ENCODE results near the gene LHX4. TPM values are rescaled to one million over a fixed set of nuclear protein-coding genes. Genes with fewer than 3 reads are reported as not detected.

LHX4 gene
- total and polyA plus RNA-seq, 2 of the 8 experiments (the other 6 are each of a cell fraction or from before 2014, with no cell fraction given), result 0.85 to 4.9 TPM

DNA sequence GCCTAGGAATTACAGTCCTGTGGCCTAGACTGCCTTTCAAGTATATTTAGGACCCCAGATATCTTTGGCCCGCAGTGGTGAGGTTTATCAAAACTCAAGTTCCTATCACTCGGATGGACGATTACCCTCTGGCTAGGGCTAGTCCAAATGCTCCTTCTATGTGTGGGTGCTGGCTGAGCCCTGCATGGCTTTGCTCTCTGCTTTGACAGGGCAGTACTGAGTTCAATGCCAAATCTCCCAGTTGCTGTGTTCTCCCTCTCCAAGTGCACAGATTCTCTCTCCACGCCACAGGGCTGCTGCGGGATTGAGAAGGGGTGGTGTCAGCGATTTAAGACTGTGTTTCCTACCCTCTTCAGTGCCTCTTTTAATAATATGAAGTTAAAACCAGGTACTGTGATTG lies 97.0 kb downstream of the LHX4 start:
- H3K56ac ChIP-seq (replicated peaks; ENCODE audit: insufficient read length, low read depth, low read length), result no peak overlapping the region
- DNase-seq (ENCODE audit: low read depth in 1 of 2, low spot score in 2 of 2) (no peak), FAIRE-seq (no peak)
- H3K4me1 ChIP-seq (replicated peaks in 1 of 4; ENCODE audit: control insufficient read depth in 3 of 4, insufficient read depth in 4 of 4, low read length in 3 of 4), result no peaks in the 10 kb centered on the region
- H3K4me2 ChIP-seq (ENCODE audit: insufficient read depth in 1 of 2, low read depth in 2 of 2, low read length in 2 of 2), result no peak overlapping the region
- no peak overlapping the region; the same call in 1 of the 2 replicates for H2AK5ac ChIP-seq (ENCODE audit: low read depth, low read length)
- H3K9me3 ChIP-seq (ENCODE audit: insufficient read depth in 2 of 2, low read depth in 1 of 2, low read length in 1 of 2), result peaks cover 0 to 2% of the 10 kb centered on the region in 2 experiments; a peak in 2 of 4 replicates
- H3K27me3 ChIP-seq (replicated peaks in 1 of 4; ENCODE audit: control insufficient read depth in 3 of 4, extremely low read depth in 1 of 4, insufficient read depth in 3 of 4, low read length in 3 of 4), result no peaks in the 10 kb centered on the region
- H3K27ac ChIP-seq (ENCODE audit: low read depth, low read length), result no peak overlapping the region
- H2BK20ac ChIP-seq (ENCODE audit: low read length), result no peak overlapping the region
- no peaks in the 10 kb centered on the region for H3K23me2 ChIP-seq (ENCODE audit: low read depth, low read length)
- H3K36me3 ChIP-seq (ENCODE audit: control insufficient read depth in 2 of 4, insufficient read depth in 4 of 4, low read length in 3 of 4), result no peaks in the 10 kb centered on the region
- CTCF ChIA-PET (ENCODE audit: partially characterized antibody), result no interaction called here
- H3K79me2 ChIP-seq (ENCODE audit: control insufficient read depth in 1 of 2, insufficient read depth in 2 of 2, low read length in 2 of 2), result no peaks in the 10 kb centered on the region
- no peak overlapping the region for H3K9ac ChIP-seq (replicated peaks in 1 of 4; ENCODE audit: extremely low read depth in 1 of 4, low read depth in 3 of 4, low read length in 3 of 4)
- no peaks in the 10 kb centered on the region for H4K20me1 ChIP-seq (replicated peaks in 1 of 2; ENCODE audit: control insufficient read depth in 1 of 2, insufficient read depth in 2 of 2, low read length in 2 of 2)
- no peak overlapping the region for H3K4ac ChIP-seq (replicated peaks; ENCODE audit: insufficient read length, low read depth, low read length)
- H2BK120ac ChIP-seq (replicated peaks; ENCODE audit: low read depth, low read length), result no peak overlapping the region
- H2AFZ ChIP-seq (ENCODE audit: low read length), result no peak overlapping the region
- H3K79me1 ChIP-seq (ENCODE audit: low read depth, low read length), result no peaks in the 10 kb centered on the region
- H2BK15ac ChIP-seq (ENCODE audit: low read length), result no peak overlapping the region
- POLR2A ChIA-PET (ENCODE audit: partially characterized antibody), result no interaction called here
- H4K5ac ChIP-seq (ENCODE audit: insufficient read length, low read depth, low read length), result no peak overlapping the region
- H2BK5ac ChIP-seq (ENCODE audit: low read depth, low read length), result no peak overlapping the region; the same call in 1 of the 2 replicates
- H3K4me3 ChIP-seq (ENCODE audit: extremely low read depth in 1 of 4, insufficient read depth in 2 of 4, low read depth in 3 of 4, low read length in 4 of 4), result no peak overlapping the region
- H4K8ac ChIP-seq (ENCODE audit: extremely low read depth, insufficient read depth, low read length), result no peak overlapping the region; the same call in 1 of the 2 replicates
- no peak overlapping the region for H2BK12ac ChIP-seq (ENCODE audit: low read depth, low read length)
- no peak overlapping the region for H3K18ac ChIP-seq (ENCODE audit: extremely low read depth, low read length)
- H3K14ac ChIP-seq (ENCODE audit: insufficient read length), result no peak overlapping the region
- no peak overlapping the region for H3K23ac ChIP-seq (ENCODE audit: insufficient read length)
- no peak overlapping the region for H4K91ac ChIP-seq (replicated peaks; ENCODE audit: insufficient read length, low read length)
- 91% methylated on average over 6 of the region's 6 CpGs; no CpG with 5 or more reads in 1 of the 2 experiments for WGBS, 2 experiments (ENCODE audit: extremely low coverage in 1 of 2, insufficient coverage in 1 of 2, insufficient read length in 1 of 2, insufficient replicate concordance in 2 of 2, low coverage in 1 of 2, low lambda C conversion rate in 2 of 2, missing lambda C conversion rate in 1 of 2)
- TF ChIP-seq JUN (IDR thresholded peaks at IDR 0.05; ENCODE audit: low read depth, low read length) (no peak), BCL11A (IDR thresholded peaks at IDR 0.05; ENCODE audit: low read depth in 2 of 2, low read length in 2 of 2) (no peak), TBP (IDR thresholded peaks at IDR 0.05; ENCODE audit: low read depth, low read length) (no peak), TAF7 (optimal IDR thresholded peaks at IDR 0.05; ENCODE audit: borderline replicate concordance, low read depth, low read length) (no peak), NRF1 (IDR thresholded peaks at IDR 0.05; ENCODE audit: low read depth, low read length) (no peak), RAD21 (IDR thresholded peaks at IDR 0.05 in 1 of 2, conservative IDR thresholded peaks at IDR 0.05 in 1 of 2; ENCODE audit: low read depth in 2 of 2, low read length in 2 of 2) (no peak), NANOG (IDR thresholded peaks at IDR 0.05; ENCODE audit: insufficient read depth, low read depth, low read length, poor library complexity, severe bottlenecking) (no peak), TAF1 (IDR thresholded peaks at IDR 0.05; ENCODE audit: low read depth, low read length) (no peak), EZH2 (IDR thresholded peaks at IDR 0.05; ENCODE audit: low read depth, low read length, severe bottlenecking) (no peak), KDM5A (IDR thresholded peaks at IDR 0.05; ENCODE audit: low read length) (no peak), ASH2L (IDR thresholded peaks at IDR 0.05; ENCODE audit: low read length) (no peak), GTF2F1 (IDR thresholded peaks at IDR 0.05; ENCODE audit: borderline replicate concordance, low read depth, low read length) (no peak), SUZ12 (IDR thresholded peaks at IDR 0.05; ENCODE audit: low read length) (no peak), CBX5 (IDR thresholded peaks at IDR 0.05; ENCODE audit: low read depth, low read length) (no peak)

Data from H1 (cell line).